Stomach smooth muscle (tissue), 2 donors: ENCODE measurements around the gene LSM12.
A peak's percentile ranks its signal among the peaks of the same experiment; 100 is the strongest.
"Not testable (repeated sequence)": the region's sequence is repeated elsewhere in the genome, so short reads cannot be mapped to it uniquely, and the experiment has no call there.

Source experiments
- H3K27ac ChIP-seq: one replicate; pipeline ENCODE4 v1.7.0; 2013; ENCODE audit warnings: mild to moderate bottlenecking, low read length, inconsistent platforms
- H3K27me3 ChIP-seq, 2 donors: one replicate each; pipeline ENCODE4 v1.7.0; 2013; ENCODE audit warnings: low read length in 2 of 2; ENCODE audit not compliant: insufficient read depth in 2 of 2, control insufficient read depth in 1 of 2
- H3K36me3 ChIP-seq, 2 donors: one replicate each; pipeline ENCODE4 v1.7.0; 2013; ENCODE audit warnings: low read length in 2 of 2; ENCODE audit not compliant: control insufficient read depth in 2 of 2, insufficient read depth in 2 of 2
- H3K4me1 ChIP-seq: one replicate; pipeline ENCODE4 v1.7.0; 2013; ENCODE audit warnings: low read length; ENCODE audit not compliant: control insufficient read depth, insufficient read depth
- H3K4me3 ChIP-seq, 2 donors: one replicate each; pipeline ENCODE4 v1.7.0; 2013; ENCODE audit warnings: low read length in 2 of 2
- H3K9ac ChIP-seq, 2 donors: one replicate each; pipeline ENCODE4 v1.7.0; 2013; ENCODE audit warnings: low read length in 2 of 2, mild to moderate bottlenecking in 1 of 2
- H3K9me3 ChIP-seq, 2 donors: one replicate each; pipeline ENCODE4 v1.7.0; 2013; ENCODE audit warnings: low read length in 2 of 2; ENCODE audit not compliant: control insufficient read depth in 2 of 2
- donor health status: healthy.
- donor health status: Pancreatic carcinoma.

Gene LSM12

GRCh38 chr17:44059101-44059892, 7.2 kb downstream of the LSM12 start:
- Histone ChIP-seq H3K4me1 (no peaks in the 10 kb centered on the region), H3K9ac (no peak overlapping the region), H3K27me3 (no peaks in the 10 kb centered on the region), H3K4me3 (no peak overlapping the region), H3K36me3 (peaks cover 13 to 19% of the 10 kb centered on the region in 2 donors), H3K9me3 (no peaks in the 10 kb centered on the region), H3K27ac (no peak overlapping the region)

- Histone ChIP-seq H3K27ac (no peak overlapping the region), H3K27me3 (no peaks in the 10 kb centered on the region), H3K4me3 (no peak overlapping the region), H3K36me3 (peaks cover 12 to 18% of the 10 kb centered on the region in 2 donors), H3K4me1 (peaks cover 6% of the 10 kb centered on the region), H3K9me3 (no peaks in the 10 kb centered on the region), H3K9ac (no peak overlapping the region)
Observed at GRCh38 chr17:44053125-44053872, 13.2 kb downstream of the LSM12 start.

- no peak overlapping the region for H3K27ac ChIP-seq
Observed at GRCh38 chr17:44049294-44050060, 17.0 kb downstream of the LSM12 start.

GRCh38 chr17:44046893-44047292, 19.6 kb downstream of the LSM12 start:
- not testable (repeated sequence) for H3K9ac ChIP-seq

More at GRCh38 chr17:44049294-44050060, 17.0 kb downstream of the LSM12 start:
- Histone ChIP-seq H3K4me1 (peaks cover 6% of the 10 kb centered on the region), H3K9ac (no peak overlapping the region), H3K36me3 (peaks cover 12 to 22% of the 10 kb centered on the region in 2 donors), H3K9me3 (no peaks in the 10 kb centered on the region), H3K4me3 (no peak overlapping the region), H3K27me3 (no peaks in the 10 kb centered on the region)

GRCh38 chr17:44045486-44045885, 21.0 kb downstream of the LSM12 start:
- H3K4me1 ChIP-seq: peaks cover 19% of the 10 kb centered on the region
- no peaks in the 10 kb centered on the region for H3K9me3 ChIP-seq
- no peak overlapping the region for H3K9ac ChIP-seq
- no peaks in the 10 kb centered on the region for H3K27me3 ChIP-seq
- no peak overlapping the region for H3K27ac ChIP-seq
- H3K4me3 ChIP-seq: no peak overlapping the region
- peaks cover 7 to 17% of the 10 kb centered on the region in 2 donors for H3K36me3 ChIP-seq

More at GRCh38 chr17:44046893-44047292, 19.6 kb downstream of the LSM12 start:
- not testable (repeated sequence) for H3K9me3 ChIP-seq, H3K27ac ChIP-seq, H3K4me3 ChIP-seq, H3K27me3 ChIP-seq, H3K4me1 ChIP-seq
- H3K36me3 ChIP-seq: peaks cover 10 to 22% of the 10 kb centered on the region in 2 donors

GRCh38 chr17:44044071-44044470, 22.4 kb downstream of the LSM12 start:
- H3K36me3 ChIP-seq: peaks cover under 1 to 9% of the 10 kb centered on the region in 2 donors
- H3K27ac ChIP-seq: no peak overlapping the region
- no peaks in the 10 kb centered on the region for H3K9me3 ChIP-seq
- H3K9ac ChIP-seq: no peak overlapping the region
- H3K4me1 ChIP-seq: peaks cover 27% of the 10 kb centered on the region
- no peak overlapping the region for H3K4me3 ChIP-seq
- no peaks in the 10 kb centered on the region for H3K27me3 ChIP-seq

- peaks cover 27% of the 10 kb centered on the region for H3K4me1 ChIP-seq
- no peak overlapping the region for H3K9ac ChIP-seq
- peak overlapping the region; percentile 24 for H3K27ac ChIP-seq
- no peaks in the 10 kb centered on the region for H3K9me3 ChIP-seq
- H3K4me3 ChIP-seq: no peak overlapping the region
- no peaks in the 10 kb centered on the region for H3K27me3 ChIP-seq
- peaks cover 0 to 7% of the 10 kb centered on the region in 2 donors for H3K36me3 ChIP-seq
Observed at GRCh38 chr17:44043272-44043696, 23.2 kb downstream of the LSM12 start.

- peak overlapping the region in 1 of 2 donors; percentile 29 for H3K4me3 ChIP-seq
- H3K4me1 ChIP-seq: peaks cover 27% of the 10 kb centered on the region
- peak overlapping the region; percentile 3 to 13 for H3K9ac ChIP-seq
- peak overlapping the region; percentile 53 for H3K27ac ChIP-seq
- H3K27me3 ChIP-seq: no peaks in the 10 kb centered on the region
- H3K9me3 ChIP-seq: no peaks in the 10 kb centered on the region
- H3K36me3 ChIP-seq: peaks cover 10 to 12% of the 10 kb centered on the region in 2 donors
Observed at GRCh38 chr17:44039829-44040635, 26.4 kb downstream of the LSM12 start.

GRCh38 chr17:44038604-44039011, 27.9 kb downstream of the LSM12 start:
- Histone ChIP-seq H3K36me3 (peaks cover 17% of the 10 kb centered on the region in 2 donors), H3K27me3 (no peaks in the 10 kb centered on the region), H3K9ac (no peak overlapping the region), H3K4me1 (peaks cover 25% of the 10 kb centered on the region), H3K4me3 (no peak overlapping the region), H3K9me3 (no peaks in the 10 kb centered on the region), H3K27ac (no peak overlapping the region)

- H3K9me3 ChIP-seq: no peaks in the 10 kb centered on the region
- H3K27ac ChIP-seq: no peak overlapping the region
- H3K36me3 ChIP-seq: peaks cover 19 to 22% of the 10 kb centered on the region in 2 donors
- H3K9ac ChIP-seq: no peak overlapping the region
- H3K4me1 ChIP-seq: peaks cover 18% of the 10 kb centered on the region
- no peaks in the 10 kb centered on the region for H3K27me3 ChIP-seq
- no peak overlapping the region for H3K4me3 ChIP-seq
Observed at GRCh38 chr17:44037471-44037870, 29.0 kb downstream of the LSM12 start.
